CD4-positive, alpha-beta T cell treated with Interleukin-21 for 1 hour (primary cell): Measurements from ENCODE around the gene DNAH9.

Source experiments
- DNase-seq: peaks from one replicate; pipeline ENCODE4 v3.0.0-alpha.2; 2020

DNAH9 gene

GRCh38 chr17:11598274-11599221, at the start of gene DNAH9:
TSS of gene DNAH9 (plus strand) at chr17:11598470. CDS start at chr17:11598499, 29 bp downstream.
- peak; percentile 2 for DNase-seq

GRCh38 chr17:11550431-11550830, 47.8 kb upstream of the DNAH9 start:
- DNase-seq = no peak

- DNase-seq = no peak
These were observed 46.8 kb upstream of the DNAH9 start for GRCh38 chr17:11551442-11551841.

- DNase-seq = no peak
These were observed 45.1 kb upstream of the DNAH9 start for GRCh38 chr17:11553135-11553534.

- DNase-seq = no peak
These were observed 44.2 kb upstream of the DNAH9 start for GRCh38 chr17:11554042-11554441.

- DNase-seq = no peak
These were observed 43.7 kb upstream of the DNAH9 start for GRCh38 chr17:11554542-11554941.

GRCh38 chr17:11555530-11555929, 42.7 kb upstream of the DNAH9 start:
- DNase-seq = no peak

GRCh38 chr17:11557727-11558452, 40.4 kb upstream of the DNAH9 start:
- no peak for DNase-seq

GRCh38 chr17:11558681-11559234, 39.5 kb upstream of the DNAH9 start:
- no peak for DNase-seq

GRCh38 chr17:11559601-11560000, 38.7 kb upstream of the DNAH9 start:
- no peak for DNase-seq

- no peak for DNase-seq
These were observed 37.0 kb upstream of the DNAH9 start for GRCh38 chr17:11561281-11561680.

- DNase-seq = no peak
These were observed 36.6 kb upstream of the DNAH9 start for GRCh38 chr17:11561702-11562101.

GRCh38 chr17:11564589-11565380, 33.5 kb upstream of the DNAH9 start:
- no peak for DNase-seq

GRCh38 chr17:11565591-11565990, 32.7 kb upstream of the DNAH9 start:
- no peak for DNase-seq

- DNase-seq = no peak
These were observed 19.3 kb upstream of the DNAH9 start for GRCh38 chr17:11578998-11579397.

GRCh38 chr17:11580677-11581076, 17.6 kb upstream of the DNAH9 start:
- no peak for DNase-seq

GRCh38 chr17:11582217-11582616, 16.1 kb upstream of the DNAH9 start:
- DNase-seq = no peak

GRCh38 chr17:11583306-11583992, 14.8 kb upstream of the DNAH9 start:
- no peak for DNase-seq

- DNase-seq = no peak
These were observed 8.6 kb upstream of the DNAH9 start for GRCh38 chr17:11589716-11590115.

- DNase-seq = no peak
These were observed 3.4 kb downstream of the DNAH9 start for GRCh38 chr17:11601661-11602060.

- no peak for DNase-seq
These were observed 10.1 kb downstream of the DNAH9 start for GRCh38 chr17:11608396-11608795.

GRCh38 chr17:11610999-11611566, 12.8 kb downstream of the DNAH9 start:
- no peak for DNase-seq
